WTC11 (cell line): ENCODE data around the gene DTNBP1. TPM values are rescaled to one million over a fixed set of nuclear protein-coding genes. Genes with fewer than 3 reads are reported as not detected.
A peak's percentile ranks its signal among the peaks of the same experiment; 100 is the strongest.

Source experiments
- ATAC-seq: fragments of 200-7000 bp; cut with Tn5 transposase; 2 replicates; pipeline ENCODE4 v1.10.0; 2021; ENCODE audit warnings: mild to moderate bottlenecking, moderate library complexity
- CTCF ChIA-PET: fragments of 300-600 bp; sonication (Branson Sonifier 250); formaldehyde crosslinking; loops from one replicate; lab custom pipeline; 2021; ENCODE audit warnings: antibody characterized with exemption; lab: Charles Lee
- POLR2A ChIA-PET: fragments of 350-600 bp; sonication (Branson Sonifier 250); formaldehyde crosslinking; loops from one replicate; lab custom pipeline; 2021; ENCODE audit warnings: antibody characterized with exemption; lab: Charles Lee
- DNase-seq: peaks from one replicate; pipeline ENCODE4 v3.0.0; 2021; ENCODE audit warnings: low spot score
- H3K27ac Mint-ChIP-seq: 2 replicates; pipeline ENCODE4 v1.8.0; 2021; ENCODE audit warnings: mixed read lengths
- H3K27me3 Mint-ChIP-seq: 2 replicates; pipeline ENCODE4 v1.8.0; 2021; ENCODE audit warnings: low read depth, mild to moderate bottlenecking, moderate library complexity, mixed read lengths
- H3K36me3 Mint-ChIP-seq: 2 replicates; pipeline ENCODE4 v1.8.0; 2021; ENCODE audit warnings: mixed read lengths
- H3K4me1 Mint-ChIP-seq: 2 replicates; pipeline ENCODE4 v1.8.0; 2022; ENCODE audit warnings: mixed read lengths
- H3K4me3 Mint-ChIP-seq: 2 replicates; pipeline ENCODE4 v1.8.0; 2021; ENCODE audit warnings: mild to moderate bottlenecking, moderate library complexity, mixed read lengths
- H3K9me3 Mint-ChIP-seq: 2 replicates; pipeline ENCODE4 v1.8.0; 2021; ENCODE audit warnings: mixed read lengths
- ATF1 ChIP-seq: sonication (generic); formaldehyde crosslinking; IDR thresholded peaks from 2 replicates; pipeline ENCODE4 v1.8.1; 2023; ENCODE audit warnings: mild to moderate bottlenecking, moderate library complexity, missing genetic modification reagents
- CBFB ChIP-seq: sonication (generic); formaldehyde crosslinking; IDR thresholded peaks from 2 replicates; pipeline ENCODE4 v1.8.1; 2022; ENCODE audit warnings: mild to moderate bottlenecking, low read depth, missing genetic modification reagents
- GABPB1 ChIP-seq: sonication (generic); formaldehyde crosslinking; IDR thresholded peaks from 2 replicates; pipeline ENCODE4 v1.8.1; 2023; ENCODE audit warnings: mild to moderate bottlenecking, missing genetic modification reagents
- JAZF1 ChIP-seq: fragments of 250-450 bp; sonication (Bioruptor Pico); IDR thresholded peaks from 2 replicates; pipeline ENCODE4 v1.9.0; 2021; ENCODE audit warnings: moderate library complexity, mild to moderate bottlenecking, inconsistent platforms
- NFYB ChIP-seq: sonication (generic); formaldehyde crosslinking; conservative IDR thresholded peaks from 2 replicates; pipeline ENCODE4 v1.8.0; 2022; ENCODE audit warnings: low read depth, missing genetic modification reagents
- NR2C2 ChIP-seq: sonication (generic); formaldehyde crosslinking; IDR thresholded peaks from 2 replicates; pipeline ENCODE4 v1.8.0; 2022; ENCODE audit warnings: mild to moderate bottlenecking, missing genetic modification reagents
- PRRX2 ChIP-seq: fragments of 250-450 bp; sonication (Bioruptor Pico); IDR thresholded peaks from 2 replicates; pipeline ENCODE4 v1.8.0; 2021; ENCODE audit warnings: mild to moderate bottlenecking
- SOX15 ChIP-seq: fragments of 250-450 bp; sonication (Bioruptor Pico); IDR thresholded peaks from 2 replicates; pipeline ENCODE4 v1.9.0; 2021; ENCODE audit warnings: mild to moderate bottlenecking
- SP1 ChIP-seq: sonication (generic); formaldehyde crosslinking; conservative IDR thresholded peaks from 2 replicates; pipeline ENCODE4 v1.8.1; 2022; ENCODE audit warnings: missing genetic modification reagents
- TCF7 ChIP-seq: sonication (generic); formaldehyde crosslinking; IDR thresholded peaks from 2 replicates; pipeline ENCODE4 v1.8.0; 2022; ENCODE audit warnings: mild to moderate bottlenecking, low read depth, missing genetic modification reagents, moderate library complexity
- TEAD1 ChIP-seq: sonication (generic); formaldehyde crosslinking; IDR thresholded peaks from 2 replicates; pipeline ENCODE4 v1.8.0; 2022; ENCODE audit warnings: mild to moderate bottlenecking, missing genetic modification reagents
- ZNF317 ChIP-seq: sonication (generic); formaldehyde crosslinking; IDR thresholded peaks from 2 replicates; pipeline ENCODE4 v1.8.1; 2023; ENCODE audit warnings: low read depth, mild to moderate bottlenecking, moderate library complexity, missing genetic modification reagents, borderline replicate concordance
- ZNF396 ChIP-seq: fragments of 250-450 bp; sonication (Bioruptor Pico); IDR thresholded peaks from 2 replicates; pipeline ENCODE4 v1.8.0; 2021; ENCODE audit warnings: mild to moderate bottlenecking, moderate library complexity, borderline replicate concordance
- total RNA-seq: library from RNA; stranded (reverse); gene quantifications from 3 replicates; pipeline ENCODE4 v1.2.3, GENCODE V29; 2021
- TF ChIP-seq, protein P1 (sequence below): sonication (generic); formaldehyde crosslinking; IDR thresholded peaks from 2 replicates; pipeline ENCODE4 v1.8.0; 2023; ENCODE audit warnings: missing genetic modification reagents, mild to moderate bottlenecking, borderline replicate concordance
- TF ChIP-seq, protein P2 (sequence below): sonication (generic); formaldehyde crosslinking; IDR thresholded peaks from 2 replicates; pipeline ENCODE4 v1.8.1; 2022; ENCODE audit warnings: mild to moderate bottlenecking, missing genetic modification reagents, moderate library complexity, borderline replicate concordance
- TF ChIP-seq, protein P3 (sequence below): fragments of 200-600 bp; IDR thresholded peaks from 2 replicates; pipeline ENCODE4 v1.8.0; 2022; ENCODE audit warnings: antibody characterized with exemption
- TF ChIP-seq, protein P4 (sequence below): sonication (generic); formaldehyde crosslinking; IDR thresholded peaks from 2 replicates; pipeline ENCODE4 v1.8.0; 2022; ENCODE audit warnings: mild to moderate bottlenecking, missing genetic modification reagents
- TF ChIP-seq, protein P5 (sequence below): fragments of 250-450 bp; sonication (Bioruptor Pico); conservative IDR thresholded peaks from 2 replicates; pipeline ENCODE4 v1.9.0; 2021; ENCODE audit warnings: mild to moderate bottlenecking
- TF ChIP-seq, protein P6 (sequence below): fragments of 250-450 bp; sonication (Bioruptor Pico); IDR thresholded peaks from 2 replicates; pipeline ENCODE4 v1.9.0; 2021; ENCODE audit warnings: mild to moderate bottlenecking

DTNBP1 gene
- total RNA-seq, 1 experiment from 2014 or later: 15.1 TPM

DNA sequence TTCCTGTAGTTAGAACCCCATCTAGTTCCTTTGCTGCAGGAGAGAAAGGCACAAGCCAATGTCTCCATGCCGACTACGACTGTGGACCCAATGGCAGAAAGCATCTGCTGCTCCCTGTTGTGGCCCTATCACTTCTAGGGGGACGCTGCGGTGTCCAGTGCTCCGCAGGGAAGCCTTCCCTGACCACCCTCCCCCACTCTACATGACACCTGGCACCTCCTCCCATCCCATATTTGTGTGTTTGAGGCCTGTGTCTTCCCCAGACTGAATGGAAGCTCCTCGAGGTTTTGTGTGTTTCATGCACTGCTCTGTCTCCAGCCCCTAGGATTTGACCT is 159.5 kb downstream of the DTNBP1 start (continued):
- TF ChIP-seq, protein P1, sequence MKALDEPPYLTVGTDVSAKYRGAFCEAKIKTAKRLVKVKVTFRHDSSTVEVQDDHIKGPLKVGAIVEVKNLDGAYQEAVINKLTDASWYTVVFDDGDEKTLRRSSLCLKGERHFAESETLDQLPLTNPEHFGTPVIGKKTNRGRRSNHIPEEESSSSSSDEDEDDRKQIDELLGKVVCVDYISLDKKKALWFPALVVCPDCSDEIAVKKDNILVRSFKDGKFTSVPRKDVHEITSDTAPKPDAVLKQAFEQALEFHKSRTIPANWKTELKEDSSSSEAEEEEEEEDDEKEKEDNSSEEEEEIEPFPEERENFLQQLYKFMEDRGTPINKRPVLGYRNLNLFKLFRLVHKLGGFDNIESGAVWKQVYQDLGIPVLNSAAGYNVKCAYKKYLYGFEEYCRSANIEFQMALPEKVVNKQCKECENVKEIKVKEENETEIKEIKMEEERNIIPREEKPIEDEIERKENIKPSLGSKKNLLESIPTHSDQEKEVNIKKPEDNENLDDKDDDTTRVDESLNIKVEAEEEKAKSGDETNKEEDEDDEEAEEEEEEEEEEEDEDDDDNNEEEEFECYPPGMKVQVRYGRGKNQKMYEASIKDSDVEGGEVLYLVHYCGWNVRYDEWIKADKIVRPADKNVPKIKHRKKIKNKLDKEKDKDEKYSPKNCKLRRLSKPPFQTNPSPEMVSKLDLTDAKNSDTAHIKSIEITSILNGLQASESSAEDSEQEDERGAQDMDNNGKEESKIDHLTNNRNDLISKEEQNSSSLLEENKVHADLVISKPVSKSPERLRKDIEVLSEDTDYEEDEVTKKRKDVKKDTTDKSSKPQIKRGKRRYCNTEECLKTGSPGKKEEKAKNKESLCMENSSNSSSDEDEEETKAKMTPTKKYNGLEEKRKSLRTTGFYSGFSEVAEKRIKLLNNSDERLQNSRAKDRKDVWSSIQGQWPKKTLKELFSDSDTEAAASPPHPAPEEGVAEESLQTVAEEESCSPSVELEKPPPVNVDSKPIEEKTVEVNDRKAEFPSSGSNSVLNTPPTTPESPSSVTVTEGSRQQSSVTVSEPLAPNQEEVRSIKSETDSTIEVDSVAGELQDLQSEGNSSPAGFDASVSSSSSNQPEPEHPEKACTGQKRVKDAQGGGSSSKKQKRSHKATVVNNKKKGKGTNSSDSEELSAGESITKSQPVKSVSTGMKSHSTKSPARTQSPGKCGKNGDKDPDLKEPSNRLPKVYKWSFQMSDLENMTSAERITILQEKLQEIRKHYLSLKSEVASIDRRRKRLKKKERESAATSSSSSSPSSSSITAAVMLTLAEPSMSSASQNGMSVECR (CRISPR knock-in tag): no peak
- TF ChIP-seq ZNF317 (CRISPR knock-in tag): no peak

DNA sequence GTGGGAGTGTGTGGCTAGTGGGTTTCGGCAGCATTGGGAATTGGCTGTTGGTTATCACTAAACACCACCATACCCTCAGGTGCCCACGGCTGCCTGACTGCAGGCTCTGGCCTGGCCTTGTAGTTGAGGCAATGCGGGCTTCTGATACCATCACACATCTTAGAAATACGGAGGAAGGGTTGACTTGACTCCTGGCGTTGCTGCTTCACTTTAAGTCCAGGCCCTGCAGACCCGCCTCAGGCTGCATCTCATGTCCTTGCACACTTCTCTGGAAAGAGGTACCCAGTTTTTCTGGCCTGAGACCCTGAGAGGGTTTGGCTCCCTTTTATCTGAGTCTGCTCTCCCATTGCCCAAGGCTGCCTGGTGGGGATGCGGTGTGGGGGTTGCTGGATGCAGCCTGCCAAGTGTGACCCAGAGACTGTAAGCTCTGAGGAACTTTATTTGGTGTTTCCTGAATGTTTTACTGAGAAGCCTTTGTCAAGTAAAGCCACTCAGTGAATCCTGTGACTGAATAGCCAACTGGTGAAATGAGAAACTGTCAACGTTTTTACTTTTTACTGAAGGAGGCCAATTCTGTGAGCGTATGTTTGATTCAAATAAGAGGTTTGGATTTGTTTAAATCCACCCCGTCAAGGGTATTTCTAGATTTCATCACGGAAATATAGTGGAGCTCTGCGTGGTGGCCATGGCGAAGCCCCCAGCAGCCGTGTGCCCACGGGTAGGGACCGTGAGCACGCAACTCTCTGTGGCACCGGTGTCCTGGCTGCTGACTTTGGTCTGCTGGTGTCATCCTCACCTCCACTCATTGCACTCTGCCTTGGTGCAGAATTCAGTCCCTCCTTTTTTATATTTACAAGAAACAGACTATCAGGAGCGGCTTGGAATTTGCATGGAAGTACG is 160.1 kb downstream of the DTNBP1 start:
- DNase-seq: no peak
- CTCF ChIA-PET: no interaction called here
- no peaks in the 10 kb centered on the region; the same call in 1 of the 2 replicates for H3K27me3 Mint-ChIP-seq

DNA sequence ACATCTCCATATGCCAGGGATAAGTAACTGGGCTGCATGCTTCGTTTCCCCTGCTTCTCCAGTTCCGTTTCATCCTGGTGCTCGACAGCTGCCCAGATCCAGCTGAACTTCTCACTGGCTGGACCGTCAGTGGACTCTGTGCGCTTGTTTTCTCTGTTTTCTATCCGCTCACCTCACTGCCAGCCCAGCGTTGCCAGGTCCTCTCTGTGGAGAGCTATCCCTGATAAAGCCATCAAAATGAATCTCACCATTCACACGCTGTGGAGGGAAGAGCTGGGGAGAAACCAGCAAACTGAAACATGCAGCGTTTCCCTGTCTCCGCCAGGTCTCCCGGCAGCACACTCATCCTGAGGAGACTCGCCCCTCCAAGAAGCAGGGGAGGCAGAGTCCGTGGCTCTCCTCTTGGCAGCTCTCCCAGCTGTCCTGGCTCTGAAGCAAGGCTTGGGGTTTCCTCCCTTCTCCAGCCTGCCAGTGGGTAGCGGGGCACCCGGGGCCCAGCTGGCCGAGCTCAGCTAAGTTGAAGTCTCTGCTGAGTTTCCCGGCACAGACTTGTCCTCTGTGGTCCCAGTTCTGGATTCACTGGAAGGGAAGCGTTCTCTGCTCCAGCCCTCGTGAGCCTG is 160.9 kb downstream of the DTNBP1 start:
- CTCF ChIA-PET: no interaction called here
- H3K36me3 Mint-ChIP-seq: peaks cover 96% of the 10 kb centered on the region
- no peak for TF ChIP-seq JAZF1
- TF ChIP-seq ZNF396 (CRISPR knock-in tag): no peak
- TF ChIP-seq CBFB (CRISPR knock-in tag): no peak
- TF ChIP-seq SP1 (CRISPR knock-in tag): no peak
- TF ChIP-seq, protein P2, sequence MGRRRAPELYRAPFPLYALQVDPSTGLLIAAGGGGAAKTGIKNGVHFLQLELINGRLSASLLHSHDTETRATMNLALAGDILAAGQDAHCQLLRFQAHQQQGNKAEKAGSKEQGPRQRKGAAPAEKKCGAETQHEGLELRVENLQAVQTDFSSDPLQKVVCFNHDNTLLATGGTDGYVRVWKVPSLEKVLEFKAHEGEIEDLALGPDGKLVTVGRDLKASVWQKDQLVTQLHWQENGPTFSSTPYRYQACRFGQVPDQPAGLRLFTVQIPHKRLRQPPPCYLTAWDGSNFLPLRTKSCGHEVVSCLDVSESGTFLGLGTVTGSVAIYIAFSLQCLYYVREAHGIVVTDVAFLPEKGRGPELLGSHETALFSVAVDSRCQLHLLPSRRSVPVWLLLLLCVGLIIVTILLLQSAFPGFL (CRISPR knock-in tag): no peak
- TF ChIP-seq NFYB (CRISPR knock-in tag): no peak
- TF ChIP-seq, protein P3, sequence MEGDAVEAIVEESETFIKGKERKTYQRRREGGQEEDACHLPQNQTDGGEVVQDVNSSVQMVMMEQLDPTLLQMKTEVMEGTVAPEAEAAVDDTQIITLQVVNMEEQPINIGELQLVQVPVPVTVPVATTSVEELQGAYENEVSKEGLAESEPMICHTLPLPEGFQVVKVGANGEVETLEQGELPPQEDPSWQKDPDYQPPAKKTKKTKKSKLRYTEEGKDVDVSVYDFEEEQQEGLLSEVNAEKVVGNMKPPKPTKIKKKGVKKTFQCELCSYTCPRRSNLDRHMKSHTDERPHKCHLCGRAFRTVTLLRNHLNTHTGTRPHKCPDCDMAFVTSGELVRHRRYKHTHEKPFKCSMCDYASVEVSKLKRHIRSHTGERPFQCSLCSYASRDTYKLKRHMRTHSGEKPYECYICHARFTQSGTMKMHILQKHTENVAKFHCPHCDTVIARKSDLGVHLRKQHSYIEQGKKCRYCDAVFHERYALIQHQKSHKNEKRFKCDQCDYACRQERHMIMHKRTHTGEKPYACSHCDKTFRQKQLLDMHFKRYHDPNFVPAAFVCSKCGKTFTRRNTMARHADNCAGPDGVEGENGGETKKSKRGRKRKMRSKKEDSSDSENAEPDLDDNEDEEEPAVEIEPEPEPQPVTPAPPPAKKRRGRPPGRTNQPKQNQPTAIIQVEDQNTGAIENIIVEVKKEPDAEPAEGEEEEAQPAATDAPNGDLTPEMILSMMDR: no peak
- TF ChIP-seq, protein P4, sequence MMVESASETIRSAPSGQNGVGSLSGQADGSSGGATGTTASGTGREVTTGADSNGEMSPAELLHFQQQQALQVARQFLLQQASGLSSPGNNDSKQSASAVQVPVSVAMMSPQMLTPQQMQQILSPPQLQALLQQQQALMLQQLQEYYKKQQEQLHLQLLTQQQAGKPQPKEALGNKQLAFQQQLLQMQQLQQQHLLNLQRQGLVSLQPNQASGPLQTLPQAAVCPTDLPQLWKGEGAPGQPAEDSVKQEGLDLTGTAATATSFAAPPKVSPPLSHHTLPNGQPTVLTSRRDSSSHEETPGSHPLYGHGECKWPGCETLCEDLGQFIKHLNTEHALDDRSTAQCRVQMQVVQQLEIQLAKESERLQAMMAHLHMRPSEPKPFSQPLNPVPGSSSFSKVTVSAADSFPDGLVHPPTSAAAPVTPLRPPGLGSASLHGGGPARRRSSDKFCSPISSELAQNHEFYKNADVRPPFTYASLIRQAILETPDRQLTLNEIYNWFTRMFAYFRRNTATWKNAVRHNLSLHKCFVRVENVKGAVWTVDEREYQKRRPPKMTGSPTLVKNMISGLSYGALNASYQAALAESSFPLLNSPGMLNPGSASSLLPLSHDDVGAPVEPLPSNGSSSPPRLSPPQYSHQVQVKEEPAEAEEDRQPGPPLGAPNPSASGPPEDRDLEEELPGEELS (CRISPR knock-in tag): no peak
- TF ChIP-seq PRRX2: no peak
- TF ChIP-seq TCF7: no peak
- TF ChIP-seq TEAD1 (CRISPR knock-in tag): no peak
- TF ChIP-seq, protein P5, sequence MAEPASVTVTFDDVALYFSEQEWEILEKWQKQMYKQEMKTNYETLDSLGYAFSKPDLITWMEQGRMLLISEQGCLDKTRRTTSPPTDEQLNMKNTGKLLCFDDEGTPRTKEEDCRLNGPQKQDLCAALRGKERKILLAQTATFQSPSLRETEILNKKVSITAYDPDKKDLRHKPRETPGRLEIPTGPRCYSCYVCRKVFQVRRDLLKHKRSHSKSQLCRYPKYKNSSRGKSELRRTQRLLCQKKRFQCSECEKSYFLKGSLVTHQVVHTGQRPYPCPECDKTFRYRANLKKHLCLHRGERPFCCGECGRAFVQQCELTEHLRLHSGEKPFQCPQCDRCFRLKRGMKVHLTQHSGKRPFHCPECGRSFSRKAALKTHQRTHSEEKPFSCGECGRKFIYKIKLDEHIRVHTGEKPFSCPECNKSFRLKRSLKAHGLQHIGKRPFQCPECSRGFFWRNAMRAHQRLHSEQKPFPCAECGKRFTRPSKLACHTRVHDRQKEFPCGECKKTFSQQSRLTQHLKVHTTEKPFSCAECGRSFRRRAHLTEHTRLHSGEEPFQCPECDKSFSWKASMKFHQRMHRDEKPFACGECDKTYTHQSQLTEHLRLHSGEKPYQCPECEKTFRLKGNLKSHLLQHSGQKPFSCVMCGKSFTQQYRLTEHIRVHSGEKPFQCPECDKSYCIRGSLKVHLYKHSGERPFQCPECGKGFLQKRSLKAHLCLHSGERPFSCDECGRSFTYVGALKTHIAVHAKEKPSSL (CRISPR knock-in tag): no peak
- TF ChIP-seq ATF1 (CRISPR knock-in tag): no peak
- TF ChIP-seq, protein P6, sequence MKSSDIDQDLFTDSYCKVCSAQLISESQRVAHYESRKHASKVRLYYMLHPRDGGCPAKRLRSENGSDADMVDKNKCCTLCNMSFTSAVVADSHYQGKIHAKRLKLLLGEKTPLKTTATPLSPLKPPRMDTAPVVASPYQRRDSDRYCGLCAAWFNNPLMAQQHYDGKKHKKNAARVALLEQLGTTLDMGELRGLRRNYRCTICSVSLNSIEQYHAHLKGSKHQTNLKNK (CRISPR knock-in tag): no peak
- no peak for TF ChIP-seq GABPB1 (CRISPR knock-in tag)
- TF ChIP-seq SOX15 (CRISPR knock-in tag): no peak

More for the DNA sequence above, 160.1 kb downstream of the DTNBP1 start:
- Mint-ChIP-seq H3K9me3 (no peaks in the 10 kb centered on the region), H3K4me3 (no peak overlapping the region), H3K36me3 (peaks cover 97% of the 10 kb centered on the region), H3K27ac (peak overlapping the region; percentile 63; the same call in 1 of the 2 replicates), H3K4me1 (peaks cover 48% of the 10 kb centered on the region)
- no peak for ATAC-seq
- POLR2A ChIA-PET: no interaction called here
- TF ChIP-seq GABPB1 (CRISPR knock-in tag) (no peak), CBFB (CRISPR knock-in tag) (no peak), NR2C2 (CRISPR knock-in tag) (no peak)

More for the DNA sequence above, 160.9 kb downstream of the DTNBP1 start:
- Mint-ChIP-seq H3K4me3 (no peak overlapping the region), H3K27me3 (no peaks in the 10 kb centered on the region; the same call in 1 of the 2 replicates), H3K27ac (peak overlapping the region; percentile 58; the same call in 1 of the 2 replicates), H3K9me3 (no peaks in the 10 kb centered on the region), H3K4me1 (peaks cover 42% of the 10 kb centered on the region)
- DNase-seq (no peak), ATAC-seq (no peak)
- POLR2A ChIA-PET: no interaction called here
